ENCODE measurements around the gene TTC6.

The TTC6 gene

GRCh38 chr14:37586797-37587130 is 8.7 kb upstream of the TTC6 start:
- no peak for DNase-seq

DNA sequence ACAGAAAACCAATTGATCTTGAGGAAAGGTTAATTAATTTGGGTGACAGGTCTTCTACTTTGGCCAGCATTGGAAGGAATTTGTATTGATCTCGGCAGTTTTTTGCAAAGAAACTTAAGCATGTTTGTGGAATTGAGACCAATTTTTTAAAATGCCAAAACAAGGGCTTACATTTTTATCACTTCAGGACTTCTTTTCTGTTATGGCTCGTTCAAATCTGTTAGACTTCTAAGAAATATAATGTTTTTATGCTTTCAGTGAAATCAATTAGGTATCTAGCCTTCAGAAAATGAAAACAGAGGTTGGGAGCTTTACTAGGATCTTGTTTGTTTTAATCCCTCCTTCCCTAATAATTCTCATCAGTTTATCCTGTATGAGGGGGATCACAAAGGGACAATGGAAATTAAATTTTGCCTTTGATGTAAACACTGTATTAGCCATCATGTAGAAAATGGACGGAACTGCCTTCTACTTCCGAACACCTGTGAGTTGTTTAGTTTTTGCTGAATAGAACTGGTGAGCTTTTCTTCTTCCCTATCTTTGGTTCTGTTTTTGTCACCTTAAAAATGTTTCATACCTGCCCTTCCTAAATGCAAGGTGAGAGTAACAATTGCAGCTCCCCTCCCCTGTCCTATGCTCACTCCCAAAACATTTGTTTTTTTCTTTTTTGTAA is 8.2 kb upstream of the TTC6 start:
- no peak for DNase-seq

DNA sequence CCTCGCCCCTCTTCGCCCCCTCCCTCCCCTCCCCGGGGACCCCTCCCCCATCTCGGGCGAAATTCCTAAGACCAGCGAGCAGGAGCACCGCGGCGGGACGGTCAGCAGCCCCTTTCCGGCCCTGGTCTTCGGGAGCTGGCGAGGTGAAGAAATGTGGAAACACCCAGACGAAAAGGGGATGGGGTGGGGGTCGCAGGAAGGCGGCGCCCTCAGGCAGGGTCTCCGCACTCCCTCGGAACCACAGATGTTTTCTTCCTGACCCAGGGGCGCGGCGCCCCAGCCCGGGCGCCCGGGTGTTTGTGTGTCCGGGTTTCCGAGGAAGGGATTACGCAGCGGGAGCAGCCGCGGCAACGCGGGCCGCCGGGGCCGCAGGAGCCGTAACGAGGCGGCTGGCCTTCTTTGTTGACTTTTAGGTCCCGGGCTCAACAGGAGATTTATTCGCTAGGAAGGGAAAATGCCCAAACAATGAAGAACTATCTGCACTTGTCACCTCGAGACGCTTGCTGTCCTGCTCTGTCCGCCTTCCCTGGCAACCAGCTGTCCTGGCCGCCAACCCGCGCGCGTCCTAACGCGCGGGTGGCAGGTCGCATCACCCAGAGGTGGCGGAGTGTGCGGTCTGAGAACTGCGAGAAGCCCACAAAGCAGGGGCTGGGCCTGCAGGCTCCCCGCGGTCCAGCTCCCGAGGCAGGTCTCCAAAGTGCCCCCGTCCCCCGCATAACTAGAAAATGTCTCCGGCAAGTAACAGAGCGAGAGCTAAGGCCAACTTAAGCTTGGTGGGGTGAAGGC is 7.4 kb upstream of the TTC6 start:
- no peak for DNase-seq

DNA sequence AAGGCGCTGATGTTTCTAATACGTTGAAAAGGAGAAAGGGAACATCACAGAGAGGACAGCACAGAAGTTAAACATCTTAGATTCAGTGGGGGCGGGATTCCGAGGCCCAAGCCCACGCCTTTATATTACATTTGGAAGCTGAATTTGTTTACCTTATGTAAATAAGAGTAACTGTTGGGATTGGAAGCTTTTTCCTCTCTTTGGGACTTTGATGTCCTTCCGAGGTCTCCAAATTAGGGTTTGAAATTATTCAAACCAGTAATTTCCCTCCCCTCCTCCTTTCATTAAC is 6.8 kb upstream of the TTC6 start:
- DNase-seq, result no peak

DNA sequence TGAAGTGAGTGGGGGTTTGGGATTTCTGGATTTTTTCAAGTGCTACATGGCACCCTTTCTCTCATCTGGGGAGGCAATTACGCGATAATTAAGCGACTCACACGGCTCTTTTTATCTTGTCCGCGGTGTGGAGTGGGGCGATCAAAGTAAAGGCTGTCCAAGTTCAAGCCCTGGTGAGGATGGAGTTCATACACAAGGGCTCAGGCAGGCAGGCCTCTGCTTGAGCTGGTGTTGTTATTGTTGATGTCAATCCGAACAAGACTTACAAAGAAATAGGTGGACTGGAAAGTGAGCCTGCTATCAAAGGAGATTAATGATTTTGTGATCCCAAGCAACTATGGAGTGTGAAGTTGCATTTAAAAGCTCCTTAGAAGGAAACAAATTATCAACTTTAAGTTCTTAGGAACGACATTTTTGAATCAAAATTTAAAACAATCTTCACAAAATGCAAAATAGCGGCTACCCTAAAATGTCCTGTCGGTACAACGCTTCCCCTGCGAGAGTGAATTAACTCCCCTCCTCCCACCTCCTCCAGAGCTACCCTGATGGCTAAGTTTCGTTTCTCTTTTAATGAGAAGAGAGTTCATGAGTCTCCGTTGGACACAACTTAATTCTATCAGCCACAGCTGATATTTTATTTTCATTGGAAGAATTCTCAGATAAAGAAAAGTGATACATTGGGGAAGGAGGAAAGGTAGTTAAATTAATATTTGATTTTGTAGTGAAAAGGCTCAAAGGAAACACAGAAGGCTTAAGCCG is 6.3 kb upstream of the TTC6 start:
- no peak for DNase-seq

GRCh38 chr14:37589715-37590427 is 5.6 kb upstream of the TTC6 start:
- DNase-seq, result no peak

DNA sequence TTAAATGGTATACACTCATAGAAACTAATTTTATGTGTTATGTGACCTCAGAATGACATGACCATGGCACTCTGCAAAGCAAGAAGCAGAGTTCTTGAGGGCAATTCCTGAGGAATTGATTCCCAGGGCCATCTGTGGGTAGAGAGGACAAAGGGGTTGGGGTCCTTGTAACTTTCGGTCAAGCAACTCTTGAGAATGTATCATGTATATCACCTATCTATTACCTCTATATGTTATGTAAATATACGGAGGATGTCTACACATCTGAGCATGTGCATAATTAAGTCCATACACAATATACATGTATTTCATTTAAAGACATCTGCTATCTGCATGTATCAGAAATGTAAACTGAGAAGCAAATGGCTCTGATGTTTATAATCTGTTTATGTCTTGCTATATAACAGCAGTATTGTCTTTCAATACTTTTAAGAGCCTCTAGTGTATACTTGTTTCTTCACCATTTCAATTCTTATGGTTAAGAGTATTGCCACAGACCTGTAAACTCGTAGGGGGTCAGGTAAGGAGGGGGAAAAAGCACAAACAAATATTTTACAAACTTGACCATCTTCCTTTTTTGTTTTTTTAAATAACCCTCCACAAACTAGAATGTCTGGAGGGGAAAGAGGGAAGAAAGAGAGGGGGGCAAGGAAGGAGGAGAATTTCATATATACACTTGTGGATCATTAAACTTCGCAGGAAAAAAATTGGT is 4.8 kb upstream of the TTC6 start:
- DNase-seq, result no peak

DNA sequence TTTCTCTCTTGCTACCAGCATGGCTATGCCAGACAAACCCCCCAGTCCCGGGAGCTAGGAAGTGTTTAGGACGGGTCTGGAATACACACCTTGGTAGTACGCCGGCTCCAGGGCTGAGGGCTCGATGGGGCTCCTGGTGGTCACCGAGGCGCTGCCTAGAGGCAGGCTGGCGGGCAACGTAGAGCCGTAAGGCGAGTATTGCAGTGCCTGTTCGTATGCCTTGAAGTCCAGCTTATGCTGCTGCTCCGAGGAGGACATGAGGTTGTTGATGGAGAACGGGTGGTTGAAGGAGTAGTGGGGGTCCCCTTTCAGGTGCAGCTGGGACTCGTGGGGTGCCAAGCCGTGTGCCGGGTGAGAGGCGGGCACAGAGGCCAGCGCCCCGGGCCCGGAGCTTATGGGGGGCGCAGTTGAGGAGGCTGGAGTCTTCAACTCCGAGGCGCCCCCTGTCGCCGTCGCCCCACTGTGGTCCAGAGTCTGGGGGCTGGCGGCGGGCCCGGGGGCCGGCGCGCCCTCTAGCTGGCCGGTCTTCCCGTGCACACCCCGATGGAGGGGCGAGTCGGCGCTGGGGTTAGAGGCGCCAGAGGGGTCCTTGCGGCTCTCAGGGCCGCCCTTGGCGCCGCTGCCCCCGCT is 4.0 kb upstream of the TTC6 start:
- DNase-seq, result no peak

DNA sequence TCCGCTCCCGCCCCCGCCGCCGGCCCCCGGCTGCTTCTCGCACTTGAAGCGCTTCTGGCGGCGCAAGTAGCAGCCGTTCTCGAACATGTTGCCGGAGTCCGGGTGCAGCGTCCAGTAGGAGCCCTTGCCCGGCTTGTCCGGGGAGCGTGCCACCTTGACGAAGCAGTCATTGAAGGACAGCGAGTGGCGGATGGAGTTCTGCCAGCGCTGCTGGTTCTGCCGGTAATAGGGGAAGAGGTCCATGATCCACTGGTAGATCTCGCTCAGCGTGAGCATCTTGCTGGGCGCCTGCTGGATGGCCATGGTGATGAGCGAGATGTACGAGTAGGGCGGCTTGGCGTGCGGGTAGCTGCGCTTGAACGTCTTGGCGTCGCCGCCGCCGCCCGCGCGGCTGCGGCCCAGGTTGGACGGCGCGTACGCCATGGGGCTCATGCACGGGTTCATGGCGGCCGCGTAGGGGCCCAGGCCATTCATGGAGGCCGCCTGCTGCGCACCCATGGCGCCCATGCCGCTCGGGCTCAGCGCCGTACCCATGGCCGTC is 3.4 kb upstream of the TTC6 start:
- DNase-seq, result no peak

GRCh38 chr14:37592482-37593408 is 2.7 kb upstream of the TTC6 start:
- DNase-seq, result no peak

GRCh38 chr14:37593511-37594237 is 1.8 kb upstream of the TTC6 start:
- no peak for DNase-seq

- no peak for DNase-seq
Measured at GRCh38 chr14:37594238-37594970, 1.0 kb upstream of the TTC6 start.

DNA sequence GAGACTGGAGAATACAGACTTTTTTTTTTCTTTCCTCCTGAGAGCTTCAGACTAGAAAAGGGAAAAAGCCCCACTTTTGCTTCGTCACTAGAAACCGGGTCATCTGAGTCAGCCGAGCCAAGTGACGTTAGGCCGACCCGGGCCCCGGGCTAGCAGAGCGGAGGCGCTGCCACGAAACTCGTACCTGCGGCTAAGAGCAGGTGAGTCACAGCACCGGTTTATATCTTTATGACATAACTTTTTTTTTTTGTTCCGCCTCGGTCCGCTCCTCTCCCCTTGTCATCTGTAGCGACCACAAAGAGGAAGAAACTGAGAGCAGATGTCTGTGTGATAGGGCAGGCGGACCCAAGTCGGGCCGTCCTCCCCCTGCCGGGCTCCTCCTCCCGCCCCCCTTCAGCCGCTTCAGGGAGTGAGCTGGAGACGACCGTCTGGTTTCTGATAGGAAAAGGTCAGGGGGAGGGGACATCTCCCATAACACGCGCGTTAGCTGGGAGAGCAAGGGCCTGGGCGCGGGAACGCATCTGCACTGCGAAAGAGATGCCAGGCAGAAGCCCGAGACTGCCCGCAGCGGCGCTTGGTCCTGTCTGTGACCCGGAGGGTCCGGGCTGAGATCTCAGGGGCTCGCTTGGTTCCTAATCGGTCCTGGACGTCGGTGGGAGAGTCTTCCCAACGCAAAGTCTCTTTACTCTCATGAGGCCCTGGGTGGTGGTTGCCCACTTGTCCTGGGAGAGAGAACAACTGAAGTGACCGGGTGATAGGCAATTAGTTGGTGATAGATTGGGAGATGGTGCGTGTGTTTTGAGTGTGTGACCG is 586 bp downstream of the TTC6 start:
- peak; percentile 73 for DNase-seq

- DNase-seq, result no peak
Measured at GRCh38 chr14:37596790-37597472, 1.5 kb downstream of the TTC6 start.

DNA sequence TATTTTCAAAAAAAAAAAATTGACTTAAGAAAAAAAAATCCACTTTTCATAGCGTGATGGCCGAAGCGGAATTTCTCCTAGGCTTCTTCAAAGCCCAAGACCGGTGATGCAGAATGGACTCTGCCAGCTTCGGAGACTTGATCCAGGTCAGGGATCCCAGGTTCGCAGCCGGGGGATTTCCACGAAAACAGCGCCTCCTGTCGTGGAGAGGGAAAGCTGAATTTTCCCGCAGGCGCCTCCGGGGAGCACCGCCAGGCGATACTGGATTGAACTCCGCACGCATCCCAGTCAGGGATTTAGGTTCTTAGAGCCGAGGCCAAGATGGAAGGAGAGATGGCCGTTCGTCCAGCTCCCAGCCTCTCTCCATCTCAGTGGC is 2.1 kb downstream of the TTC6 start:
- no peak for DNase-seq

- DNase-seq, result no peak
Measured at GRCh38 chr14:37597914-37598746, 2.7 kb downstream of the TTC6 start.

Measured in stimulated activated CD4-positive, alpha-beta T cell treated with anti-CD3 and anti-CD28 coated beads, Interleukin-4, amount 100 ng/mL, for 1 hour (primary cell).